Mammary epithelial cell (primary cell): Measurements from ENCODE around the gene PAM.

Source experiments
- EZH2 ChIP-seq: IDR thresholded peaks from 2 replicates; pipeline ENCODE4 v1.6.1; 2012; ENCODE audit warnings: low read length, inconsistent platforms, borderline replicate concordance
- TF ChIP-seq, protein P1 (sequence below), 2 donors: IDR thresholded peaks in 1 of 2; conservative IDR thresholded peaks in 1 of 2; 2 replicates each; pipeline ENCODE4 v1.5.1; 2011 to 2012; ENCODE audit warnings: inconsistent platforms in 2 of 2, low read length in 2 of 2, mild to moderate bottlenecking in 2 of 2, control low read depth in 1 of 2, low read depth in 1 of 2; ENCODE audit not compliant: insufficient read depth in 1 of 2; ENCODE audit errors: extremely low read depth in 1 of 2

DNA sequence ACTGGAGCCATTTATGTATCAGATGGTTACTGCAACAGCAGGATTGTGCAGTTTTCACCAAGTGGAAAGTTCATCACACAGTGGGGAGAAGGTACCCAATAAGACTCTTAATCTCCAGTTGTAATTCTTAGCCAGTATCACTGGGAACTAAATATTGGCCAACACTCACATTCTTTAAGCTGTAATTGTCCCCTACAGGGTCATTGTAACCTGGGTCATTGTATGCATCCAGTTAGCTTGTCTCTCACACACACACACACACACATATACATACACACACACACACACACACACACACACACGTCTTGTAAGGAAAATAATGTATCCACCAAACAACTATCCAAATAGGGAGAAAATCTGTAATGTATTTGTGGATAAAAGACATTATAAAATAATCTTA is 251.8 kb downstream of the PAM start:
- TF ChIP-seq, protein P1, sequence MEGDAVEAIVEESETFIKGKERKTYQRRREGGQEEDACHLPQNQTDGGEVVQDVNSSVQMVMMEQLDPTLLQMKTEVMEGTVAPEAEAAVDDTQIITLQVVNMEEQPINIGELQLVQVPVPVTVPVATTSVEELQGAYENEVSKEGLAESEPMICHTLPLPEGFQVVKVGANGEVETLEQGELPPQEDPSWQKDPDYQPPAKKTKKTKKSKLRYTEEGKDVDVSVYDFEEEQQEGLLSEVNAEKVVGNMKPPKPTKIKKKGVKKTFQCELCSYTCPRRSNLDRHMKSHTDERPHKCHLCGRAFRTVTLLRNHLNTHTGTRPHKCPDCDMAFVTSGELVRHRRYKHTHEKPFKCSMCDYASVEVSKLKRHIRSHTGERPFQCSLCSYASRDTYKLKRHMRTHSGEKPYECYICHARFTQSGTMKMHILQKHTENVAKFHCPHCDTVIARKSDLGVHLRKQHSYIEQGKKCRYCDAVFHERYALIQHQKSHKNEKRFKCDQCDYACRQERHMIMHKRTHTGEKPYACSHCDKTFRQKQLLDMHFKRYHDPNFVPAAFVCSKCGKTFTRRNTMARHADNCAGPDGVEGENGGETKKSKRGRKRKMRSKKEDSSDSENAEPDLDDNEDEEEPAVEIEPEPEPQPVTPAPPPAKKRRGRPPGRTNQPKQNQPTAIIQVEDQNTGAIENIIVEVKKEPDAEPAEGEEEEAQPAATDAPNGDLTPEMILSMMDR (conservative IDR thresholded peaks at IDR 0.05 in 1 of 2, IDR thresholded peaks at IDR 0.05 in 1 of 2; ENCODE audit: extremely low read depth in 1 of 2, insufficient read depth in 1 of 2, low read depth in 1 of 2, low read length in 2 of 2) = no peak
- no peak for TF ChIP-seq EZH2
